ENCODE data around the gene NT5C1A.

NT5C1A gene

DNA sequence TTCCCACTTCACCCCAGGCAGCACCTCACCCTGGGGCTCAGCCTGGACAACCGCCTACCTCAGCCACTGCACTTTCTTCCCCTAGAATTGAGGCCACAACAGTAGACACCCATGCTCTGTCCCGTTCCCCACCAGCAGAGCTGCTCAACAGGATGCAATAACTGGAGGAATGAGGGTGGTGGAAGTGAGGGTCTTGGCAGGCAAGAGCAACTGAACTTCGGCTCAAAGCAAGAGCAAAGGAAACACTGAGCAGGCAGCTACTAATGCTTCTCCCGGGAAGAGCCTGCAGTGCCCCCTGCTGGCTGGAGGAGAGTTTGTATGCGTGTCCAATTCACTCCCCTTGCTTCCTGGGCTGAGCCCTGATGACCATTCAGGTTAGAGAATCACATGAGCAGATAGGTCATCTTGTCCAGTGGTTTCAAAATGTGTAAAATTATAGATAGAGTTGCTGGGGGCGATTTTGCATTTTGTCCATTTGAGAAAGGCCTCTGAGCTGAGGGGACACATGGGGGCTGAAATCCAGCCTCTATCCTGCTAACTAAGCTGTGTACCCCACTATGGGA lies 13.9 kb downstream of the NT5C1A start:
- DNase-seq, result peak; percentile 79

DNA sequence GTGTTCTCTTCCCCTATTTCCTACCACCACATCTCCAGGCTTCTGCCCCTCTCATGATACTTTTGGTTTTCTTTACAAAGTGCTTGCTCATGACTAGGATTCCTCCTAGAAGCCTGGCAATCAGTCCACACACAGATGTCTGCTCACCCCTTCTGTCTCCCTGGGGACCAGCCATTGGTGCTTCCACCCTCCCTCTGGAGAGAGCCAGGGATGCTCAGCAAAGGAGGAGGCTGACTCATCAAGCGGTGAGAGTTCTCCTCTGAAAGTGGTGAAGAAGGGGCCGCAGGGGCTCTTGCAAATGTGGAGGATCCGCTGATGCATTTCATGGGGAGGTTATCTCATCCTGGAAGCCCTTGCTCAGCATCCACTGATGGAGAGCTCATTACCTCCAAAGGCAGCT lies 14.5 kb downstream of the NT5C1A start:
- DNase-seq, result no peak

DNA sequence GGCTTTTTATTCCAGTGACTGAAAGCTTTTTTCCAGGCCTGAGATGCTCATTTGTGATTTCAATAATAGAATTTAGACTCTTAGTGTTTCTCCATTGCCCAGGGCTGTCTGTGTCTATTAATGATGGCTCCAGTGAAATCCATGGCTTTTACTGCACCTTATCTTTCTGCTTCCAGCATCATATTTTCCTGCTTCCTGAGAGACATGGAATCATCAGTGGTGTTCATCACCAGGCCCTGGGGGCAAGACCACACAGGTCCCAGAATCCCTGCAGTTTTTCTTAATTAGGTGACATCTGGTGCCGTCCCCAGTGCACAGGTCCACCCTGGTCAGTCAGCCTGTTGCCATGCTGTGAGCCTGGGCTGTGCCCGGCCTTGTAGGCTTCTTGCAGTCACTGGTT lies 15.5 kb downstream of the NT5C1A start:
- DNase-seq, result no peak

DNA sequence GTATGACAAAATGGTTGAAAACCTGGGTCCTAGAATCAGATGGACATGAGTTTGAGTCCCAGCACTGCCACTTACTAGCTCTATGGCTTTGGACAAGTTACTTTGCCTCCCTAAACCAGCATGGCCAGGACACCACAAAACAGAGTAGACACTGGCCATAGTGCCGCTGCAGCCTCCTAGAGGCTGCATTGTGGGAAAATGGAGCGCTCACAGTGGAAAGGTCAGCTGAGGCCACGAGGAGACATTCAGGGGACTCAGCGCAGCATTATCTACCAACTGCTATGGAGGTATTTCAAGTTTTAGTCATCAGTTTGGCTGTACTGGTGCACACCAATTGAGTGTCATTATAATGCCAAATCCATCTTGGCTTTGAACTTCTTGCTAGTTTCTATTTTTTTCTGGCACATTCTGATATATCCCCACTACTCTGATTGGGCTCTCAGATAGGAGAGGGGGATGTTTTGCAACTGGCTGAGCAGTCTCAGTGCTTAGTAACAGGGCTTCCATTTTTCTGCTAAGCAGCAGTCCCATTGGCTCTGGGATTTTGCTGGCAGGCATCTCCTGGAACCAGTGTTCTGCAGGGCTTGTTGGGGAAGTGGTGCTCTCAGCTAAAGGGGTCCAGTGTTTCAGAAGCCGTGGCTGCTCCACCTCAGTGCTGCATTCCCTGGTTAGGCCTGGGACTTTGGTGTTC lies 16.2 kb downstream of the NT5C1A start:
- DNase-seq, result no peak

DNA sequence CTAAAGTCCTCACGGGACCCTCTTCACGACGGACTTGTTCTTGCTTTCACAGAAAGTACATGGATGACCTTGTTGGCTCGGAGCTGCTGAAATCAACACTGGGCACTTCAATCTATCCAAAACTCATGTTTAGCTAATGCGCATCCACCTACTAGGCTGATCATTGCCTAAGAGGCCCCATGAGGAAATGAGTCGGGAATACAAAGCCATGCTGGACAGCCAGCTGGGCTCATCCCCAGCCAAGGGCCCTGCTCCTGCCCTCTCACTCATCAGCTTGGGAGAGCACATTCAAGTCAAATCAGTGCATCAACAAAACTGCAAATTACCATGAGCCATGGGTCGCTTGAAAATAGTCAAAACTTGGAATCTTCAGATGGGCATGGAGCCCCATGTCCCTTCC lies 17.6 kb downstream of the NT5C1A start:
- no peak for DNase-seq

DNA sequence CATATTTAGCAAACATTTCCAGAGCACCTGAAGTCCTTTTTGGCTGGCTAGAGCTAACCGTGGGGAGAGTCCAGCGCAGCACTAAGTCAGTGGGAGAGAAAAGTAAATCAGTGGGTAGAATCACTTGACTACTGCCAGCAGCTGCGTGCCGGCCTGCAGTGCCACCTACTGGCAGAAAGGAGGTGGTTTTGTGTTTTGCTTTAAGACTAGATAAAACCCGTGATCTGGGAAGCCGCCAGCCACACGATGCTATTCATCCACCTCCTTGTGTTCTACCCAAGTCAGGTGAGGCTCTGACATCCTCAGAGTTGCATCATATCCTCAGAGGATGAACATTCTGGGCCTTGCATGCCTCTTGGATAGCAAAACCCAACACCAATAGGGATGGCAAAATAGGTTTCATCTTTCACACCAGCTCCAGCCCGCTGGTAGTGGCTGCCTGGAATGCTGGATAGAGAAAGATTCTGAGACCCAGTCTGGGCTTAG lies 18.3 kb downstream of the NT5C1A start:
- peak; percentile 80 for DNase-seq

DNA sequence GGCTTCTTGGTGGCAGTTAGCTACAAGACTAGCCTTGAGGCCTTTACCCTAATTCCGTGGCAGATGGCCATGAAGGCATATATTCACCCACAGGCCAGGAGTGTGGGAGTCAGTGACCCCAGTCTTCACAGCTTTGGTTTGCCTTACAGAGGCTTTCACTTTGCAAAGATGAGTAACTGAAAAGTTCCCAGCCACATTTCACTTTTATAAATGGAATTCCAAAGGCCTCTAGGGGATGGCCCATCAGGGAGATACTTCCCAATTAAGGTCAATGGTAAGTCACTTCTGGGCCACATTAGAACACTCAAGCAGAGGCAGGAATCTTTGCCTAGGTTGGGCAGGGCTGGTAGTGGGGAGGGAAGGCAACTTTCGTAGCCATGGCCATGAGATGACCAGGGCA lies 19.4 kb downstream of the NT5C1A start:
- no peak for DNase-seq

DNA sequence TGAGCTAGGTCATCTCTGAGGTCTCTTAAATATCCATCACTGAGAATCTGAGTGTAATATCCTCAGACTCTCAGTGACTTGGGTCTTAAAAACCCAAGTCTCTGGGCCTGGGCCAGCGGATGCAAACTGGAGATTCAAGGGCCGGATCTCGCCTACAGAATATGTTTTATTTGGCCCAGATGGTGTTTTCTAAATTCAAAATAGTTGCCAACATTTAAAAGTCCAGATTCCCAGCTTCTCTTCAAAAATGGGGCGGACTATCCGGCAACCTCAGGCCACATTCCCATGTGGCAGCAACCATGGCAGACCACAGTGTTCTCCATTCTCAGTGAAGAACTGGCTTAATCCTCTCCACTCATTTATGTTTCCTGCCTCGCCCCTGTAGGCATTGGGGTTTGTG lies 19.8 kb downstream of the NT5C1A start:
- no peak for DNase-seq

DNA sequence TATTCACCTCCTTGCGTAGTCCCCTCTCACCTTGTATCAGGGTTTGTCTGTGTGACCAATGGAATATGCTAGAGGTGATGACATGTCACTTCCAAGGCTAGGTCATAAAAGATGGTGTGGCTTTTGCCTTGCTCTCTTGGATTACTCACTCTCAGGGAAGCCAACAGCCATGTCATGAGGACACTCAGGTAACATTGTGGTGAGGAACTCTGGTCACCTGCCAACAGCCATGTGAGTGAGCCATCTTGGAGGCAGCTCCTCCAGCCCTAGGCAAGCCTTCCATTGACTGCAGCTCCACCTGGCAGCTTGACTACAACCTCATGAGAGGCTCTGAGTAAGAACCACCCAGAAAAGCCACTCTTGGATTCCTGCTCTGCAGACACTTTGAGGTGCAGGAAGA lies 21.5 kb downstream of the NT5C1A start:
- DNase-seq, result no peak

DNA sequence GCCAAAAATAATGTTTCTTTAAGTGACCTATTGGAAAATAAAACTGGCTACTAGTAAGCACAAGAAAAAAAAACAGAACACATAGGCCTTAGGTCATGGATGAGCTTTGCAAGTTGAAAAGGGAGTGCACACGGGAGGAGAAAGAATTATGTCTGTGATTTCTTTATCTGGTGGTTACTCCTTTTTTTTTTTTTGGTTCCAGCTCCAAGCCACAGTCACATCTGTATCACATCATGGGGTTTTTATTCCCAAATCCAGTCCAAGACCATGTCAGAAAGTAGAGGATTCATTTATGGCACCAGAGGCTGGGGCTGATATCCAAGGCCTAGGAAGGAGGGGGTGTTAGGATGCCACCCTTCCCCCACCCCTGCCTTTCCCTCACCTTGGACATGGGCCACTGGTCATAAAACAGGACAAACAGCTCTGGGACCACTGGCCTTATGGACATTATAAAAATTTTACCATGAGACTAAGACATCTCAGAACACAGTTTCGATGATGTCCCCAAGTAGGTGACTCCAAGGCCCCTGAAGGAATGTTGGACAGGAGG lies 22.2 kb downstream of the NT5C1A start:
- DNase-seq, result no peak

DNA sequence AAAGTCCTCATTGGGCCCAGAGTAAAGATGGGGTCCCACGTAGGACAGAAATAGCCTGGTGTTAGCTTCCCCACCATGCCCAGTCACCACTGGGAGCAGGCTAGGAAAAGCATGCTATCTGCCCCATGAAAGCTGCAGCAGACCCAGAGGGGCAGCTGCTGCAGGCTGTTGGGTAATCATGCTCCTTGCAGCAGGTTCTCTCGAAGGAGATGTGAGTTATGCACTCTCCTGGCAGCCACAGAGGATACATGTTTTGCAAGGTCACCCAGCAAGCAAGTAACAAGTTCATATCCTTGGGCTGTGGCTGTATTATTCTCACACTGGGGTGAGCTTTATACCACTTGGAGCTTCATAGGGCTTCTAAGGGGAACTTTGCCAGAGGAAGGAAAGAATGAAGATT lies 23.4 kb downstream of the NT5C1A start:
- no peak for DNase-seq

DNA sequence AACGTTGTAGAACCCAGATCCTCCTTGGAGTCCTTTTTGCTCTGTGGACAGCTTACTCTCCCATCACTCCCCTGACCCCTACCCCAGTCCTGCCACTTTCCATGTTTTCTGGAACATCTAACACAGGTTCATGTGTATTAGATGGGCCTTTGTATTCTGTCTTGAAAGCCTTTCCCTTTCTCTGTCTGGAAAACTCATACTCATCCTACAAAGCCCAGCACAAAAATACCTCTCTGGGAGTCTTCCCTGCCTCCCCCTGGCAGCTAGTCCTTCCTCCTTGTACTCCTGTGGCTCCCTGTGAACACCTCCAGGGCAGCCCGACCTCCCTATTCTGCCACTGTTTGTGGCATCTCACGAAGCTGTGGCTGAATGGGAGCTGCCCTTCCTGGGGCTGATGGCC lies 24.7 kb downstream of the NT5C1A start:
- DNase-seq, result no peak

DNA sequence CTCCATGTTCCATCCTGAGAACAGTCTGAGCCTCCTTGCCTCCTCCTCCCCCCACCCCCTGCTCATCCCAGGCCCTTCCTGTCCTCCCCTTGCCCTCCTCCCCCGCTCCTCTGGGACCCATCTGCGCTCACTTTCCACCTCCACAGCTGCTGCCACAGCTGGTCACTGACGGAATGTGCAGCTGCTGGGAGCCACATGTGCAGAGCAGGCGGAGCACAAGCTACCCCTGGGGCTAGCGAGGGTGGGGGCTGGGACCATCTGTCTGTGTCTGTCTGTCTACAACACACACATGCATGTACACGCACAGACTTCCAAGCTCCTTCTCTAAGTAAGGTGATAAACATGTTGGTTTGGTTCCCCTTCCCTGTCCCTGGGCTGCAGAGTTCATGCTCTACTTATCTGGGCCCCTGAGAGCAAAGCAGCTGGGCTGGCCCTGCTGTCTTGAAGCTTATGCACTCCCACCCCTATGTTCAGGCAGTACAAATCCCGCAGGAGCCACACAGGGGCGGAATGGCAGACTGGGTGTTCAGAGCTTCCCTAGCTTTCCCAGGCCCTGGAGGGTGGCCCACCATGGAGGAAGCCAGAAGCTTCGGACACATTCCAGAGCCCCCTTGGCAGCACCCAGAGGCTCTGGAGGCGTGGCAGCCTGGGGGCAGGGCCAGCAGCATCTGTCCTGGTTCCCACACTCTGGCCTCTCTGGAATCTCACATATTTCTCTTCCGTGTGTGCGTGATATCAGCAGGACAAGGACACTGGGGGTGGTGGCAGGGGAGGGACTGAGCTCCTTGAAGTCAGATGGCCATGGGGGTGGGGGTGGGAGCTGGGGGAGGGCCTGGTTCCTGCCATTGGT lies 25.4 kb downstream of the NT5C1A start:
- no peak for DNase-seq

DNA sequence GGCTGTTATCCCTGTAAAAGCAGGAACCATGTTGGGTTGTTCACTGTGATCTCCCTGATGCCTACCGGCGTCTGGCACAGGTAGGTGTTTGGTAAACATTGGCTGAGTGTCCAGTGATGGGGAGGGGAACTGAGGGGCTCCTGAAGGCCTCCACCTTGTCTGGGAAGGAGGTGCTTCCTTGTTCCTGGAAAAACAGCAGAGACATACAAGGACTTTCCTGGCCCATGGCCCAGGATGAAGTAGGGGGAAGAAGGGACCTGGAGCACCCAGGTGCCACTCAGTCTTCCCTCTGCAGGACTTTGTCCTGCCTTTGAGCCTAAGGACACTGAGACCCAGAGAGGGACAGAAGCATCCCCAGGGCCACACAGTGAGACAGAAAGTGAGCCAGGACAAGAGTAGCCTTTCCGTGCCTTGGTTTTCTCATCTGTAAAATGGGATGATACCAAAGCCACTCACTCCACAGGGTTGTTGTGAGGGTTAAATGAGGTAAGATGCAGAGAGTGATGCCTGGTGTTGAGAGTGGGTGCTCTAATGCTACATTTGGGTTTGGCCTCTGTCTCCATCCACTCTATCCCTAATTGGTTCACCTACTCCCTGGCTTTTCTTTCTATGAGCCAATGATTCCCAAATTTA lies 26.4 kb downstream of the NT5C1A start:
- no peak for DNase-seq

DNA sequence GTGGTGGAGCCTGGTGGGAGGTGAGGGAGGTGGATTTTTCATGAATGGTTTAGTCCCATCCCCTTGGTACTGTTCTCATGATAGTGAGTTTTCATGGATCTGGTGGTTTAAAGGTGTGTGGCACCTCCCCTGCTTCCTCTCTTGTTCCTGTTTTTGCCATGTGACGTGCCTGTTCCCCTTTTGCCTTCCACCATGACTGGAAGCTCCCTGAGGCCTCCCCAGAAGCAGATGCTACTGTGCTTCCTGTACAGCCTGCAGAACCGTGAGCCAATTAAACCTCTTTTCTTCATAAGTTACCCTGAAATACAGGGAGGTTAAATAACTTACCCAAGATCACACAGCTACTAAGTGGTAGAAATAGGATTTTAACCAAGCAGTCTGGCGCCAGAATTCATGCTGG lies 28.2 kb downstream of the NT5C1A start:
- DNase-seq, result no peak

DNA sequence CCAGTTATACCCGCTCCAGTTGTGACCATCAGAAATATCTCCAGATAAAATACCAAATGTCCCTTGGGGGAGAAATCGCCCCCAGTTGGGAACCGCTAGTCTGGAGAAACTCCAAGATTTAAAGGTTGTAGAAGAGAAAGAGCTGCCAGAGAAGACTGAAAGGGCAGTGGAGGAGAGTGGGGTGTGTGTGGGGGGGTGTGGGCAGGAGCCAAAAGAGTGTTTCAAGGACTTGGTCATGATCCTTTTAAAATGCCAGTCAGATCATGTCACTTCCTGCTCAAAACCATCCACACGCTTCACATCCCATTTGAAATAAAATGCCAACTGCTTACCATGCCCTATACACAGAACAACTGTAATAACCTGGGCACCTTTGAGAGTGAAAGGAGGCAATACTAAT lies 29.1 kb downstream of the NT5C1A start:
- DNase-seq, result no peak

DNA sequence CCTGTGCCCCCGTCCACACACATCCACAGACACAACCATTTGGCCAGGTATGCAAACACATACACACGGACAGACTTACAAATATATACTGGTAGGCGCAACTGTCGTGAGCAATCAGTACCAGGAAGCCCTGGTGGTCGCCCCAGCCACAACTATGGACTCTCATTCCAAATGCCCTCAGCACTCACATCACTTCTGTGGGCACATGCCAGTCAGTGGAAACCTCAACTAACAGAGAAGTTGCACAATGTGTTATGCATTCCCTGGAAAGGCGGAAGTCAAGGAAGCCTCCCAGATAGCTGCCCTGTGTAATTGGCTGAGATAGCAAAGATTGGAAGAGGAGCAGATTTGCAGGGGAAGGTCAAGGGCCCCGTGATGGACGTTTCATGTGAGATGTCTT lies 31.0 kb downstream of the NT5C1A start:
- DNase-seq, result no peak

DNA sequence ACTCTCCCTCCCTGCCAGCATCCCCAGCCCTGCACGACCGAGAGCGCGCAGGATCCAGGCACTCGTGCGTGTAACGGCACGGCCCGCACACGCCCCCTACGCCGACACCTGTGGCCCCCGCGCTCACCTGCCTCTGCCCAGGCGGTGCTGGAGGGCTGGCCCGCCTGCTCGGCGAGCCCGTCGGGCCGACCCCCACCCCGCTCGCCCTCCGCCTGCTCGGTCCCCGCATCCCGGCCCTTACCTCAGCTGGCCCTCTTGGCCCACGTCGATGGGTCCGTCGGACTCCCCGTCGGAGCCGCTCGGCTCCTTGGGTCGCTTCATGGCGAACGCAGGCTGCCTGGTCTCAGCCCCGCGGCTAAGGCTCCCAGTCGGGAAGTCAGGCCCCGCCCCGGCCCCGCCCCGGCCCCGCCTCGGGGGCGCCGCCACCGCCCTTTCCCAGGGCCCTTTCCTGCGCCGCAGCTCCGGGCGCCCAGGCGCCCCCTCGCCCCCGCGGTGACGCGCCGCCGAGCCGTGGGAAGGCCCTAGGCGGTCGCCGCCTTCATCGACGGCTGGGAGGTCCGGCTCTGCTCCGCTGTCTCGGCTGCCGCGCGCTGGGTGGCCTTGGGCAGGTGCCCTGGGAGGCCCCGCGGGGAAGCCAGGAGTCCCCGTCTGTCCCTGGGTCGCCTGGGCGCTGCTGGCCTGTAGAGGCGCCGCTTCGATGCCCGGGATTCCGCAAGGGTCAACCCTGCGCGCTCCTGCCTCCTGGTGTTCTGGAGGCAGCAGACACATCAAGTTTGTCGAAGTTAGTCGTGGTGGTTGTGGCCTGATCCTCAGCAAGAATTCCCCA lies 32.4 kb downstream of the NT5C1A start, which contains the start of gene HEYL:
Gene HEYL, minus strand, starts transcription at position 339 of the 826 bp plus-strand sequence. Its CDS starts 18 bp downstream, at position 321.
- DNase-seq, result peak; percentile 82

DNA sequence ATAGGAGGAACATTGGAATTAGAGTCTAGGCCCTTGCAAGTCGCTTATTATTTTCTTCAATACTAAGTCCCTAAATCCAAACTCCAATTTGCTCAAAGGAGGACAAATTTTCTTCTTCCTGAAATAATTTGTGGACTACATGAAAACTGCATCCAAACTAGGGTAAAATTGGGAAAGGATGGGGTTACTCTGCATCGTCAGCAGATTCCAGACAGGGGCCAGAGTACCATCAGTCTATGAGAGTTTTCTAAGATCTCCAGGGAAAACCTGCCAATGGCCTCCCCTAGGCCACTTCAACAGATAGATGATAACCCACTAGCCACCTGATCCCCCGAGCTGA lies 33.0 kb downstream of the NT5C1A start:
- no peak for DNase-seq

DNA sequence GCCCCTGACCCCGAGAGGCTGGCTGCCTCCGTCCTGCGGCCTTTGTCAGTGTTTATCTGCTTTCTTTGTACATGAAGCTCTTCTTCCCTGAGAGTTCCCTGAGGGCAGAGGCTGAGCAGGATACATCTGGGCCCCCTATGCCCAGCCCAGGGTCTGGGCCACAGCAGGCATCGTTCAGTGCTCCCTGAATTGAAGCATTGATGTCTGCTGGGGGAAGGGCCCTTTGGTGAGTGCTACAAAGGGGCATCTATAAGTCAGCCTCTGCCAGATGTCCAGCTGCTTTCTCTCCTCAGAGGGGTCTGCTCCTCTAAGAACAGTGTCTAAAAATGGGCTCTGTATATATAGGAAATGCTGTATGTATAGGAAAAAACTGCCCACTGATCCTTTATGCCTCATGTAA lies 34.5 kb downstream of the NT5C1A start:
- no peak for DNase-seq

DNA sequence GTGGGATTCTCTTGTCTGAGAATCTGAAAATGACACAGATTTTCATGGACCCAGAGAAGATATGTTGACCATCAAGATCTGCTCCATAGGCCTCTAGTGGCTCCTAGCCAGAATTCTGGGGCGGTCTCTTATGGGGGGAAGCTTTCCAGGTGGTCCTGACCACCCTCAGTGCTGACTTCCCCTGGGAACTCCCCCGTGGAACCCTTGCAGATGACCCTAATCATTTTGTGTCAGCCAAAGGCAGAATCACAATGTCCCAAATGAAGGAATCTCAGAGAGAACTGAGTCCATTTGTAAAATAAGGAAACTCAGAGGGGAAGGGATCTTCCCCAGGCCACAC lies 36.1 kb downstream of the NT5C1A start:
- DNase-seq, result no peak

DNA sequence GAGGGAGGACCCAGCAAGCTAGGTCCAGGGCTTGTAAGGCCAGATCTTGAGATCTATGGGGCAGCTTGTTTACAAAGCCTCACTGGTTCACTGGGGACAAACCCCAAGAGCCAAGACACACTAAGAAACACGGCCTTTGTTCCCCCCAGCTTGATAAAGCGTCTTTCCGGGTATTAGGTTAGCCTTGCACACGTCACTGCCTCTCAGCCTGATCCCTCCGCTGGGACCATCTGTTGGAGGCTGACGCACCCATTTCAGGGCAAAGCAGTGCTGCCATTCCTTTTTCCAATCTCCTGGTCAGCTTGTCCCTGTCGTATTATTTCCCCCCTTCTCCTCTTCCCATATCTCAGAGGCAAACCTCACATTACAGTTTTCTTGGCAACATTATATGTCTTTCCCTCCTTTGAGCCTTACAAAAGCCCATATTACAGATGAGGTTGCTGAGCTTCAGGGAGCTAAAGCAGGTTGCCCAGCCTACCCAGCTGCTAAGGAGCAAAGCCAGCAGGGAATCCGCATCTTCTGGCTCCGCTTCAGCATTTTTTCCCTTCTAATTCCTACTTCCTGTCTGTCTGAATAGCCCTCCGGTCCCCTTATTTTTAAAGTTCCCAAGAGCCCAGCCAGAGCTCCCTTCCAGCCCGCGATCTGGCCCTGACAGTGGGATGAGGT lies 36.6 kb downstream of the NT5C1A start:
- no peak for DNase-seq

All from CD4-positive, alpha-beta T cell treated with Interleukin-17A for 4 hours (primary cell).